Activated gamma-delta T cell (primary cell): ENCODE data around the gene MYO3B.

Source experiments
- DNase-seq: peaks from one replicate; lab custom pipeline; 2025; lab: John Stamatoyannopoulos, UW

The MYO3B gene

GRCh38 chr2:170695521-170696410, 517.8 kb downstream of the MYO3B start:
- no peak for DNase-seq

- no peak for DNase-seq
Observed at GRCh38 chr2:170696948-170697347, 519.0 kb downstream of the MYO3B start.

GRCh38 chr2:170701011-170701410, 523.1 kb downstream of the MYO3B start:
- no peak for DNase-seq

- no peak for DNase-seq
Observed at GRCh38 chr2:170703776-170704476, 526.0 kb downstream of the MYO3B start.
